Hypothalamus (tissue), 51 donors: ENCODE results near the gene ASB13.
"Not testable (repeated sequence)": the region's sequence is repeated elsewhere in the genome, so short reads cannot be mapped to it uniquely, and the experiment has no call there.

Experiments
- DNase-seq, 51 donors: peaks; one replicate each; lab custom pipeline; 2025; lab: John Stamatoyannopoulos, UW

ASB13 gene

GRCh38 chr10:5593347-5593746 is 73.0 kb downstream of the ASB13 start:
- DNase-seq: not testable (repeated sequence)

GRCh38 chr10:5592070-5592469 is 74.3 kb downstream of the ASB13 start:
- no peak for DNase-seq

GRCh38 chr10:5591336-5591824 is 75.0 kb downstream of the ASB13 start:
- DNase-seq: no peak

GRCh38 chr10:5590816-5591215 is 75.6 kb downstream of the ASB13 start:
- DNase-seq: no peak

- DNase-seq: no peak
Observed at GRCh38 chr10:5589661-5590511, 76.5 kb downstream of the ASB13 start.

GRCh38 chr10:5589011-5589660 is 77.3 kb downstream of the ASB13 start:
- no peak for DNase-seq
